Panc1 (cell line): ENCODE data around the gene CCNB1IP1. TPM values are rescaled to one million over a fixed set of nuclear protein-coding genes. Genes with fewer than 3 reads are reported as not detected.

ENCODE experiments used
- ATAC-seq: fragments of 200-7000 bp; cut with Tn5 transposase; 2 replicates; pipeline ENCODE4 v1.9.1; 2020; ENCODE audit warnings: mild to moderate bottlenecking, moderate library complexity
- BruUV-seq: library from RNA; stranded (reverse); fragments of 400-500 nt; replicated peaks from 2 replicates; lab custom pipeline; 2021; lab: Mats Ljungman, UMichigan
- CTCF ChIA-PET: fragments of 300-600 bp; sonication (Branson Sonifier 250); formaldehyde crosslinking; loops from one replicate; lab custom pipeline; 2022; ENCODE audit warnings: antibody characterized with exemption; lab: Charles Lee
- POLR2A ChIA-PET: fragments of 300-600 bp; sonication (Branson Sonifier 250); formaldehyde crosslinking; loops from one replicate; lab custom pipeline; 2022; ENCODE audit warnings: antibody characterized with exemption; lab: Charles Lee
- DNase-seq: peaks from one replicate; pipeline ENCODE4 v3.0.0-alpha.2; 2010; ENCODE audit warnings: low read depth, low spot score
- H3K27ac ChIP-seq: 2 replicates; pipeline ENCODE4 v1.5.1; 2011; ENCODE audit warnings: mild to moderate bottlenecking, low read length, inconsistent platforms
- H3K27me3 ChIP-seq: fragments of 200-500 bp; sonication (Bioruptor generic); 2 replicates; pipeline ENCODE4 v1.6.0; 2014; ENCODE audit warnings: low read length, inconsistent platforms; ENCODE audit not compliant: control insufficient read depth, insufficient read depth
- H3K36me3 ChIP-seq: fragments of 200-500 bp; sonication (Bioruptor generic); 2 replicates; pipeline ENCODE4 v1.5.1; 2014; ENCODE audit warnings: inconsistent platforms, mild to moderate bottlenecking, low read length, moderate library complexity; ENCODE audit not compliant: control insufficient read depth, insufficient read depth
- H3K4me1 ChIP-seq: 2 replicates; pipeline ENCODE4 v1.5.1; 2011; ENCODE audit warnings: inconsistent platforms, mild to moderate bottlenecking, low read length, moderate library complexity; ENCODE audit not compliant: control insufficient read depth, insufficient read depth
- H3K4me3 ChIP-seq, 2 experiments: 2 replicates each; pipeline ENCODE4 v1.5.1; 2011 to 2012; ENCODE audit warnings: low read depth in 2 of 2, low read length in 2 of 2, mild to moderate bottlenecking in 2 of 2, inconsistent platforms in 1 of 2, moderate library complexity in 1 of 2
- H3K9me3 ChIP-seq: fragments of 200-500 bp; sonication (Bioruptor generic); 2 replicates; pipeline ENCODE4 v1.5.1; 2014; ENCODE audit warnings: low read depth, mild to moderate bottlenecking, inconsistent platforms, low read length, moderate library complexity; ENCODE audit not compliant: control insufficient read depth, insufficient read depth
- CTCF ChIP-seq: fragments of 450-650 bp; IDR thresholded peaks from 2 replicates; pipeline ENCODE4 v1.5.1; 2017; ENCODE audit warnings: mild to moderate bottlenecking
- POLR2AphosphoS5 ChIP-seq: IDR thresholded peaks from 2 replicates; pipeline ENCODE4 v1.6.1; 2012; ENCODE audit warnings: mild to moderate bottlenecking, low read depth, low read length, moderate library complexity
- REST ChIP-seq, 2 experiments: IDR thresholded peaks; 2 replicates each; pipeline ENCODE4 v1.6.1; 2011 to 2012; ENCODE audit warnings: low read depth in 2 of 2, control low read depth in 1 of 2, low read length in 1 of 2, mild to moderate bottlenecking in 1 of 2, moderate library complexity in 1 of 2; ENCODE audit not compliant: insufficient read depth in 1 of 2
- SIN3A ChIP-seq: IDR thresholded peaks from 2 replicates; pipeline ENCODE4 v1.6.1; 2012; ENCODE audit warnings: low read depth, mild to moderate bottlenecking, low read length, moderate library complexity, borderline replicate concordance; ENCODE audit not compliant: insufficient read depth
- in situ Hi-C: cut with HindIII; loops from 2 replicates; pipeline ENCODE4 v1.10.0; 2016; ENCODE audit warnings: low sequenced_read_pairs, low pct_unique_long_range_greater_than_20kb
- intact Hi-C: fragments of 100-400 bp; cut with micrococcal nuclease; formaldehyde crosslinking; loops from one replicate; pipeline ENCODE4 v1.10.0; 2022; ENCODE audit not compliant: unreplicated experiment
- total RNA-seq: library from RNA; stranded (reverse); gene quantifications from one replicate; pipeline ENCODE4 v1.2.1, GENCODE V29; 2021; ENCODE audit not compliant: unreplicated experiment

CCNB1IP1 gene
- total RNA-seq, 1 experiment from 2014 or later, result 20.3 TPM

DNA sequence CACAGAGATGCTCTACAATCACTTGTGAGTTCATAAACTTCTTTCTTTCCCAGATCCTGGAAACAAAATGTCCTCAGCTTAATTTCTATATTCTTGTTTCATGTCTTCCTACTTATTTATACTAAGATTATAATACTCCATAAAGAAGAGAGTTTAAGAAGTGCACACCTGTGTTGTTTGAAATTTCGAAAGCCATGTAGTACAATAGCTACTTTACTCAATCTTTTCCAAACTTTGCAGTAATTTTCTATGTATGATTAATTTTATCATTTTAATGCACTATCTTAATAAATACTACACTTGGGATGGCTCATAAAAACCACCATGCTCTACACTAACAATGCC lies 27.0 kb downstream of the CCNB1IP1 start:
- BruUV-seq, result no TSS peak
- POLR2A ChIA-PET, result no interaction called here

GRCh38 chr14:20305265-20306078 lies 27.6 kb downstream of the CCNB1IP1 start, which contains the start of gene TTC5:
Gene TTC5 (minus strand): TSS chr14:20305951. CDS start chr14:20305937, 14 bp downstream.
- Histone ChIP-seq H3K27me3 (no peaks in the 10 kb centered on the region), H3K36me3 (no peaks in the 10 kb centered on the region; the same call in 1 of the 2 replicates), H3K27ac (peak within 1 kb of the TSS; percentile 76), H3K9me3 (no peaks in the 10 kb centered on the region), H3K4me3 (peak within 1 kb of the TSS; percentile 80 to 89), H3K4me1 (peaks cover 3% of the 10 kb centered on the region; the same call in 1 of the 2 replicates)
- intact Hi-C loops, result no loop called here
- peak; percentile 97 for ATAC-seq
- in situ Hi-C loops, result no loop called here
- peak; percentile 80 for DNase-seq
- CTCF ChIA-PET, result interaction anchor here (0.9 kb wide), 1 partner anchor 8 kb away, joined by 3 read pairs; no protein-coding TSS in a partner anchor
- POLR2A ChIA-PET, result no interaction called here
- TSS peak; percentile 70 for BruUV-seq
- TF ChIP-seq CTCF (peak; percentile 89), POLR2AphosphoS5 (peak; percentile 54; the same call in 1 of the 2 replicates), REST (IDR thresholded peaks at IDR 0.05; ENCODE audit: insufficient read depth in 1 of 2, low read depth in 2 of 2, low read length in 1 of 2) (no peak), SIN3A (peak; percentile 32; the same call in 1 of the 2 replicates)

More for the DNA sequence above, 27.0 kb downstream of the CCNB1IP1 start:
- Histone ChIP-seq H3K9me3 (no peaks in the 10 kb centered on the region), H3K4me1 (peaks cover 3% of the 10 kb centered on the region; the same call in 1 of the 2 replicates), H3K4me3 (peak overlapping the region; percentile 80 to 89), H3K27me3 (no peaks in the 10 kb centered on the region), H3K36me3 (no peaks in the 10 kb centered on the region; the same call in 1 of the 2 replicates), H3K27ac (no peak overlapping the region)
- ATAC-seq (peak; percentile 18; the same call in 1 of the 2 replicates), DNase-seq (no peak)
- in situ Hi-C loops (no loop called here), intact Hi-C loops (no loop called here)
- CTCF ChIA-PET, result interaction anchor here (0.9 kb wide), 1 partner anchor 9 kb away, joined by 3 read pairs; no protein-coding TSS in a partner anchor
- TF ChIP-seq REST (IDR thresholded peaks at IDR 0.05; ENCODE audit: insufficient read depth in 1 of 2, low read depth in 2 of 2, low read length in 1 of 2) (no peak), CTCF (peak; percentile 47), SIN3A (no peak), POLR2AphosphoS5 (no peak)
